Measurements from ENCODE around the gene EPHB1. TPM values are rescaled to one million over a fixed set of nuclear protein-coding genes. Genes with fewer than 3 reads are reported as not detected.

The EPHB1 gene
- total RNA-seq, 1 donor from 2014 or later = 13.7 TPM

GRCh38 chr3:134918441-134918840, 123.4 kb downstream of the EPHB1 start:
- no peaks in the 10 kb centered on the region for H3K27me3 Mint-ChIP-seq (ENCODE audit: low read depth)
- H3K4me3 Mint-ChIP-seq = no peak overlapping the region

GRCh38 chr3:134922101-134922500, 127.0 kb downstream of the EPHB1 start:
- Mint-ChIP-seq H3K27ac (ENCODE audit: unreplicated experiment) (no peak overlapping the region), H3K4me3 (no peak overlapping the region), H3K9me3 (peaks cover 7% of the 10 kb centered on the region), H3K36me3 (ENCODE audit: low read depth) (peaks cover 11% of the 10 kb centered on the region), H3K4me1 (peaks cover 6% of the 10 kb centered on the region), H3K27me3 (ENCODE audit: low read depth) (no peaks in the 10 kb centered on the region)
- DNase-seq (ENCODE audit: low read depth, low spot score) = no peak
- no peak for TF ChIP-seq CTCF (conservative IDR thresholded peaks at IDR 0.05)

More at GRCh38 chr3:134918441-134918840, 123.4 kb downstream of the EPHB1 start:
- no peak for TF ChIP-seq CTCF (conservative IDR thresholded peaks at IDR 0.05)
- peaks cover 6% of the 10 kb centered on the region for H3K4me1 Mint-ChIP-seq
- no peak overlapping the region for H3K27ac Mint-ChIP-seq (ENCODE audit: unreplicated experiment)
- H3K36me3 Mint-ChIP-seq (ENCODE audit: low read depth) = no peaks in the 10 kb centered on the region
- H3K9me3 Mint-ChIP-seq = peaks cover 7% of the 10 kb centered on the region
- DNase-seq (ENCODE audit: low read depth, low spot score) = no peak

GRCh38 chr3:134922866-134923265, 127.8 kb downstream of the EPHB1 start:
- no peaks in the 10 kb centered on the region for H3K27me3 Mint-ChIP-seq (ENCODE audit: low read depth)
- no peak overlapping the region for H3K27ac Mint-ChIP-seq (ENCODE audit: unreplicated experiment)
- H3K9me3 Mint-ChIP-seq = peaks cover 7% of the 10 kb centered on the region
- peaks cover 6% of the 10 kb centered on the region for H3K4me1 Mint-ChIP-seq
- no peak for TF ChIP-seq CTCF (conservative IDR thresholded peaks at IDR 0.05)
- H3K4me3 Mint-ChIP-seq = no peak overlapping the region
- H3K36me3 Mint-ChIP-seq (ENCODE audit: low read depth) = peaks cover 11% of the 10 kb centered on the region
- no peak for DNase-seq (ENCODE audit: low read depth, low spot score)

- H3K27ac Mint-ChIP-seq (ENCODE audit: unreplicated experiment) = no peak overlapping the region
- peaks cover 7% of the 10 kb centered on the region for H3K9me3 Mint-ChIP-seq
- no peak for DNase-seq (ENCODE audit: low read depth, low spot score)
- H3K4me1 Mint-ChIP-seq = peaks cover 6% of the 10 kb centered on the region
- no peaks in the 10 kb centered on the region for H3K27me3 Mint-ChIP-seq (ENCODE audit: low read depth)
- TF ChIP-seq CTCF (conservative IDR thresholded peaks at IDR 0.05) = no peak
- no peak overlapping the region for H3K4me3 Mint-ChIP-seq
- H3K36me3 Mint-ChIP-seq (ENCODE audit: low read depth) = peaks cover 11% of the 10 kb centered on the region
These were observed 128.2 kb downstream of the EPHB1 start for GRCh38 chr3:134923286-134923685.

GRCh38 chr3:134927599-134927998, 132.5 kb downstream of the EPHB1 start:
- DNase-seq (ENCODE audit: low read depth, low spot score) = no peak
- H3K27ac Mint-ChIP-seq (ENCODE audit: unreplicated experiment) = no peak overlapping the region
- H3K36me3 Mint-ChIP-seq (ENCODE audit: low read depth) = peaks cover 11% of the 10 kb centered on the region
- TF ChIP-seq CTCF (conservative IDR thresholded peaks at IDR 0.05) = no peak
- H3K4me1 Mint-ChIP-seq = no peaks in the 10 kb centered on the region
- peaks cover 7% of the 10 kb centered on the region for H3K9me3 Mint-ChIP-seq
- H3K4me3 Mint-ChIP-seq = no peak overlapping the region
- peaks cover 4% of the 10 kb centered on the region for H3K27me3 Mint-ChIP-seq (ENCODE audit: low read depth)

- peaks cover 11% of the 10 kb centered on the region for H3K36me3 Mint-ChIP-seq (ENCODE audit: low read depth)
These were observed 133.3 kb downstream of the EPHB1 start for GRCh38 chr3:134928392-134928791.

More at GRCh38 chr3:134928392-134928791, 133.3 kb downstream of the EPHB1 start:
- Mint-ChIP-seq H3K4me1 (no peaks in the 10 kb centered on the region), H3K9me3 (peaks cover 7% of the 10 kb centered on the region), H3K27me3 (ENCODE audit: low read depth) (peaks cover 4% of the 10 kb centered on the region), H3K4me3 (no peak overlapping the region), H3K27ac (ENCODE audit: unreplicated experiment) (no peak overlapping the region)
- no peak for DNase-seq (ENCODE audit: low read depth, low spot score)
- no peak for TF ChIP-seq CTCF (conservative IDR thresholded peaks at IDR 0.05)

Measured in neural crest cell (in vitro differentiated cells).